Gastroesophageal sphincter (tissue), 4 donors: ENCODE measurements around the gene DPM2. TPM values are rescaled to one million over a fixed set of nuclear protein-coding genes. Genes with fewer than 3 reads are reported as not detected.

Source experiments
- ATAC-seq: fragments of 150-250 bp; one replicate; pipeline ENCODE4 v1.9.1; 2016; ENCODE audit warnings: mild to moderate bottlenecking, moderate library complexity
- H3K27ac ChIP-seq, 4 donors: fragments of 200-600 bp; sonication (generic) in 3 of 4; 1 replicate in 3 of 4; 2 replicates in 1 of 4; pipeline ENCODE4 v1.5.1; 2016 to 2019
- H3K27me3 ChIP-seq: fragments of 200-600 bp; sonication (generic); one replicate; pipeline ENCODE4 v1.5.1; 2019
- H3K36me3 ChIP-seq, 2 donors: fragments of 200-600 bp; sonication (generic); one replicate each; pipeline ENCODE4 v1.5.1; 2019; ENCODE audit warnings: control low read depth in 1 of 2
- H3K4me1 ChIP-seq, 3 donors: fragments of 200-600 bp; sonication (generic); 1 replicate in 2 of 3; 2 replicates in 1 of 3; pipeline ENCODE4 v1.5.1; 2016 to 2019; ENCODE audit warnings: control low read depth in 2 of 3
- H3K4me3 ChIP-seq, 2 donors: fragments of 200-600 bp; sonication (generic); one replicate each; pipeline ENCODE4 v1.5.1; 2019; ENCODE audit warnings: mild to moderate bottlenecking in 1 of 2, moderate library complexity in 1 of 2
- H3K9me3 ChIP-seq, 3 donors: fragments of 200-600 bp; sonication (generic); one replicate each; pipeline ENCODE4 v1.5.1; 2017 to 2019; ENCODE audit warnings: control low read depth in 2 of 3
- EP300 ChIP-seq: sonication (generic); formaldehyde crosslinking; IDR thresholded peaks from one replicate; pipeline ENCODE4 v1.6.1; 2017; ENCODE audit warnings: antibody characterized with exemption, mild to moderate bottlenecking
- POLR2A ChIP-seq, 2 donors: fragments of 450-650 bp; IDR thresholded peaks; one replicate each; pipeline ENCODE4 v1.6.1; 2017; ENCODE audit warnings: antibody characterized with exemption in 2 of 2, mild to moderate bottlenecking in 2 of 2, moderate library complexity in 1 of 2
- POLR2AphosphoS5 ChIP-seq: sonication (generic); formaldehyde crosslinking; IDR thresholded peaks from one replicate; pipeline ENCODE4 v1.6.1; 2017; ENCODE audit warnings: antibody characterized with exemption
- WGBS, 2 donors: methylation state at CpG; one replicate each; pipeline ENCODE4 v1.1.5; 2018; ENCODE audit warnings: low coverage in 1 of 2; 5-methylcytosine and 5-hydroxymethylcytosine counted together
- total RNA-seq, 4 donors: library from RNA; depleted of rRNA; stranded (reverse); fragments of >200 nt; gene quantifications; one replicate each; pipeline ENCODE4 v1.1.0, GENCODE V29; 2016
- TF ChIP-seq, protein P1 (sequence below), 4 experiments: fragments of 200-600 bp in 2 of 4; fragments of 450-650 bp in 2 of 4; sonication (generic) in 1 of 4; IDR thresholded peaks; one replicate each; pipeline ENCODE4 v1.5.1; 2017 to 2019; ENCODE audit warnings: antibody characterized with exemption in 4 of 4, mild to moderate bottlenecking in 2 of 4, moderate library complexity in 2 of 4

The DPM2 gene, protein sequence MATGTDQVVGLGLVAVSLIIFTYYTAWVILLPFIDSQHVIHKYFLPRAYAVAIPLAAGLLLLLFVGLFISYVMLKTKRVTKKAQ
- total RNA-seq: 10 to 100 TPM in 2 of 4 donors, 1 to 10 TPM in 2; 8.9 to 15.0 (median 11.2) TPM

DNA sequence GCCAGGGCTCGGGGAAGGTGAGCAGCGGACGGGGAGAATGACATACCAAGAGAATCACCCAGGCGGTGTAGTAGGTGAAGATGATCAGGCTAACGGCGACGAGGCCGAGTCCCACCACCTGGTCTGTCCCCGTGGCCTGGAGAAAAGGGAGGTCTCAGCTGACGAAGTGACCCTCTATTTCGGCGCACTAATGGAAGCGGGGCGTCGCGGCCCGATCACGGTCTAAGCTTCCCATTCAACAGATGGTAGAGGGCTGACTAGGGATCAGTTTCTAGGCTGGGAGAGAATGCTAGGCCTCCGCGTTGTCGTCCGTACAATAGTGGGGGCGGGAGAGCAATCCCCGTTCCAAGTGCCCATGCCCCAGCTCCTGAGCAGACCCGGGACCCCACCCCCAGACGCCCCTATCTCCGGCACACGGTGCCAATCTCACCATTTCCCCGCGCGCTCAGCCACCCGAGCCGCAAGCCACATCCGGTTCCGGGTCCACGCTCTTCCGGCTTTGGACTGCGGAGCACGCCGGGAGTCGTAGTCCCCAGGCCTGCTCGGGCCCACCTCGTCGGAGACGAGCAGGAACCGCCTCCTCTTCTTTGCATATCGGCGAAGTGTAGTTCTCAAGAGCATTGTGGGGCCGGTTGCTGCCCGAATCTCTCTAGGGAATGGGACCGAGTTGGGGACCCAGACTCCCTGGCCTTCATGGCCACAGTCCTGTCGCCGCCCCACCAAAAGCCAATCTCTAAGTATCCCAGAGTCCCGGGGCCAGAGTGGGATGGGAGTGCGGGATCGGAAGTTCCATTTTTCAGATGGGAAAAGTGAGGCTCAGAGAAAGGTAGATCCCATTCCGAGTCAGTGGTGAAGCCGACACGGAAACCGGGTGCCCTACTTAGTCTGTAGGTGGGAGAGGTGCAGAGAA is at the start of gene DPM2:
Gene DPM2, minus strand, starts transcription at position 467 of the 910 bp plus-strand sequence. Its CDS starts 34 bp downstream, at position 433.
- Histone ChIP-seq H3K9me3 (no peaks in the 10 kb centered on the region), H3K36me3 (peaks cover 0 to 54% of the 10 kb centered on the region in 2 donors), H3K4me3 (peak within 1 kb of the TSS; percentile 82 to 97), H3K27ac (peak within 1 kb of the TSS; percentile 16 to 76 (median 71)), H3K27me3 (no peaks in the 10 kb centered on the region), H3K4me1 (peaks cover 0 to 58% (median 27%) of the 10 kb centered on the region in 3 donors)
- TF ChIP-seq POLR2A (IDR thresholded peaks at IDR 0.05): peak; percentile 9 to 57
- TF ChIP-seq, protein P1, sequence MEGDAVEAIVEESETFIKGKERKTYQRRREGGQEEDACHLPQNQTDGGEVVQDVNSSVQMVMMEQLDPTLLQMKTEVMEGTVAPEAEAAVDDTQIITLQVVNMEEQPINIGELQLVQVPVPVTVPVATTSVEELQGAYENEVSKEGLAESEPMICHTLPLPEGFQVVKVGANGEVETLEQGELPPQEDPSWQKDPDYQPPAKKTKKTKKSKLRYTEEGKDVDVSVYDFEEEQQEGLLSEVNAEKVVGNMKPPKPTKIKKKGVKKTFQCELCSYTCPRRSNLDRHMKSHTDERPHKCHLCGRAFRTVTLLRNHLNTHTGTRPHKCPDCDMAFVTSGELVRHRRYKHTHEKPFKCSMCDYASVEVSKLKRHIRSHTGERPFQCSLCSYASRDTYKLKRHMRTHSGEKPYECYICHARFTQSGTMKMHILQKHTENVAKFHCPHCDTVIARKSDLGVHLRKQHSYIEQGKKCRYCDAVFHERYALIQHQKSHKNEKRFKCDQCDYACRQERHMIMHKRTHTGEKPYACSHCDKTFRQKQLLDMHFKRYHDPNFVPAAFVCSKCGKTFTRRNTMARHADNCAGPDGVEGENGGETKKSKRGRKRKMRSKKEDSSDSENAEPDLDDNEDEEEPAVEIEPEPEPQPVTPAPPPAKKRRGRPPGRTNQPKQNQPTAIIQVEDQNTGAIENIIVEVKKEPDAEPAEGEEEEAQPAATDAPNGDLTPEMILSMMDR (IDR thresholded peaks at IDR 0.05): no peak
- TF ChIP-seq POLR2AphosphoS5: peak; percentile 87
- TF ChIP-seq EP300: no peak
- 3 to 14% methylated on average over 9 to 18 of the region's 60 CpGs for WGBS, 2 donors
- ATAC-seq: peak; percentile 85

DNA sequence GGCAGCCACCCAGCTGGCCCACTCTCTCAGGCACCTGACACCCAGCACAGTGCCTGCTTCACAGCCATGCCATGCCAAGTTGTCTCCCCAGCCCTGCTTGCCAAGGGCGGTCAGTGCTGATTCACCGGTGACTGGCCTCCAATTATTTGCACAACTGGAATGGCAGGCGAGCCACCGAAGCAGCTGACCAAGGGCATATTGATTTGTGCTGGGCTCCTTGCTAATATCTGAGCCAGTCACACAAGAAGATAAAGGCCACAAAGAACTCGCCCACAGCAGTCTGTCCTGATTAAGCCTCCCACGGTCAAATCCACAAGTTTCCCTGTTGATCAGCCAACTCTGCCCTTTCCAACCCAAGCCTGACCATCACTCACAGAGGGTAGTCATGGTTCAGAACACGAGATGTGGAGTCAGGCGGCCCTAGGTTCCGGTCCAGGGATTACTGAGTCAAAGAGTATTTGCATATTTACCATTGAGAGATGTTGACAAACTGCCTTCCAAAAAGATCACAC is 49.5 kb upstream of the DPM2 start:
- Histone ChIP-seq H3K27me3 (no peaks in the 10 kb centered on the region), H3K27ac (no peak overlapping the region), H3K9me3 (no peaks in the 10 kb centered on the region), H3K4me3 (no peak overlapping the region), H3K4me1 (peaks cover 0 to 13% (median 0%) of the 10 kb centered on the region in 3 donors), H3K36me3 (no peaks in the 10 kb centered on the region)
- ATAC-seq: no peak
- WGBS, 2 donors: 98 to 100% methylated on average over 3 to 4 of the region's 9 CpGs
- TF ChIP-seq, protein P1 (IDR thresholded peaks at IDR 0.05): no peak
- TF ChIP-seq POLR2A (IDR thresholded peaks at IDR 0.05): no peak
- TF ChIP-seq EP300: no peak
- TF ChIP-seq POLR2AphosphoS5: no peak

DNA sequence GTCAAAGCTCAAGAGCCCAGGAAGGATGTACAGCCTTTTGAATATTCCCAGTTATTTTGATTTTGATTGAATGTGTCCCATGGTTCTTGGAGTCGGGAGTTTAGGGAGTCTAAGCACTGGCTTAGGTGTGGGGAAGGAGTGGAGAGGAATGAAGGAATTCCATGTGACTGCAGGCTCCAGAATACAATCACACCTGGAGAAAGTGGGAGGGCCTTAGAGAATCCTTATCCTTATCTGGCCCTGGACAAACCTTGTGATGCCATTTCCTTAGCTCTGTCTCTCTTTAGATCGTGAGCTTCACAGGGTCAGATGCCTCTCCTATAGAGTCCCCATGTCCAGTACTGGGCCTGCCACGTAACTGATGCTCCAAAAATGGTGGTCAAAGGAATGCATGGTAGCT is 47.4 kb upstream of the DPM2 start:
- H3K36me3 ChIP-seq: no peaks in the 10 kb centered on the region
- peaks cover 0 to 20% (median 6%) of the 10 kb centered on the region in 3 donors for H3K4me1 ChIP-seq
- TF ChIP-seq, protein P1 (IDR thresholded peaks at IDR 0.05): no peak
- TF ChIP-seq POLR2AphosphoS5: no peak
- no peak for TF ChIP-seq POLR2A (IDR thresholded peaks at IDR 0.05)
- TF ChIP-seq EP300: no peak
- ATAC-seq: no peak
- no peaks in the 10 kb centered on the region for H3K9me3 ChIP-seq
- 90 to 93% methylated on average over 1 to 2 of the region's 3 CpGs for WGBS, 2 donors
- no peak overlapping the region for H3K27ac ChIP-seq
- H3K4me3 ChIP-seq: no peak overlapping the region
- H3K27me3 ChIP-seq: no peaks in the 10 kb centered on the region

DNA sequence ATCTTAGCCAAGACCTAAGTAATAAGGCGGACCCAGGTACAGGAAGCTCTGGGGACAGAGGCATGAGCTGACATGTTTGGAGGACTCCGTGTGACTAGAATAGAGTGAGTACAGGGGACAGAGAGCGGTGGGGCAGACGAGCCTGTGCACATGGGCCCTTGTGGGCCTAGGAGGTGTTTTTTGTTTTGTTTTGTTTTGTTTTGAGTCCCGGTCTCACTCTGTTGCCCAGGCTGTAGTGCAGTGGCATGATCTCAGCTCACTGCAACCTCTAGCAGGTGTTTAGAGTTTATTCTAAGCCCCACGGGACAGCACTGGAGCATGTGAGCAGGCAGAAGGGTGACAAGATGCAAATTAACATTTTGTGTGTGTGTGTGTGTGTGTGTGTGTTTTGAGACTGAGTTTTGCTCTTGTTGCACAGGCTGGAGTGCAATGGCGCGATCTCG is 46.2 kb upstream of the DPM2 start:
- H3K27me3 ChIP-seq: no peaks in the 10 kb centered on the region
- H3K27ac ChIP-seq: no peak overlapping the region
- WGBS, 2 donors: 80 to 94% methylated on average over 1 to 6 of the region's 9 CpGs
- no peak for ATAC-seq
- no peaks in the 10 kb centered on the region for H3K36me3 ChIP-seq
- no peaks in the 10 kb centered on the region for H3K9me3 ChIP-seq
- TF ChIP-seq POLR2AphosphoS5 (no peak), POLR2A (IDR thresholded peaks at IDR 0.05) (no peak), EP300 (no peak)
- TF ChIP-seq, protein P1 (IDR thresholded peaks at IDR 0.05): no peak
- H3K4me3 ChIP-seq: no peak overlapping the region
- H3K4me1 ChIP-seq: peaks cover 0 to 31% (median 16%) of the 10 kb centered on the region in 3 donors
